IPS-18c (cell line): ENCODE data around the gene YES1.
A peak's percentile ranks its signal among the peaks of the same experiment; 100 is the strongest.
"Not testable (repeated sequence)": the region's sequence is repeated elsewhere in the genome, so short reads cannot be mapped to it uniquely, and the experiment has no call there.

Experiments used
- H3K4me3 ChIP-seq: 2 replicates; pipeline ENCODE4 v1.7.0; 2013; ENCODE audit warnings: low read depth, mild to moderate bottlenecking, low read length, moderate library complexity; ENCODE audit not compliant: insufficient read depth
- H3K9me3 ChIP-seq: one replicate; pipeline ENCODE4 v1.6.1; 2013; ENCODE audit warnings: mild to moderate bottlenecking, low read length, moderate library complexity; ENCODE audit not compliant: control insufficient read depth, insufficient read depth

The YES1 gene

GRCh38 chr18:766550-766860 lies 45.5 kb downstream of the YES1 start:
- H3K4me3 ChIP-seq: no peak overlapping the region
- H3K9me3 ChIP-seq: no peaks in the 10 kb centered on the region

GRCh38 chr18:765764-766549 lies 46.1 kb downstream of the YES1 start:
- Histone ChIP-seq H3K4me3 (no peak overlapping the region), H3K9me3 (no peaks in the 10 kb centered on the region)

- H3K4me3 ChIP-seq, H3K9me3 ChIP-seq: not testable (repeated sequence)
Observed at GRCh38 chr18:759864-760263, 52.2 kb downstream of the YES1 start.

GRCh38 chr18:755506-755905 lies 56.5 kb downstream of the YES1 start:
- no peaks in the 10 kb centered on the region for H3K9me3 ChIP-seq
- H3K4me3 ChIP-seq: no peak overlapping the region

- Histone ChIP-seq H3K4me3 (no peak overlapping the region), H3K9me3 (no peaks in the 10 kb centered on the region)
Observed at GRCh38 chr18:754656-755055, 57.4 kb downstream of the YES1 start.

GRCh38 chr18:750456-750855 lies 61.6 kb downstream of the YES1 start:
- Histone ChIP-seq H3K9me3 (no peaks in the 10 kb centered on the region), H3K4me3 (no peak overlapping the region)

- Histone ChIP-seq H3K4me3 (no peak overlapping the region), H3K9me3 (no peaks in the 10 kb centered on the region)
Observed at GRCh38 chr18:744832-745597, 67.0 kb downstream of the YES1 start.

- Histone ChIP-seq H3K9me3 (no peaks in the 10 kb centered on the region), H3K4me3 (no peak overlapping the region)
Observed at GRCh38 chr18:741931-742512, 70.0 kb downstream of the YES1 start.

GRCh38 chr18:732371-732770 lies 79.7 kb downstream of the YES1 start:
- no peak overlapping the region for H3K4me3 ChIP-seq
- H3K9me3 ChIP-seq: no peaks in the 10 kb centered on the region

- Histone ChIP-seq H3K9me3 (no peaks in the 10 kb centered on the region), H3K4me3 (no peak overlapping the region)
Observed at GRCh38 chr18:731185-731584, 80.9 kb downstream of the YES1 start.

GRCh38 chr18:730692-731091 lies 81.3 kb downstream of the YES1 start:
- Histone ChIP-seq H3K4me3 (no peak overlapping the region), H3K9me3 (no peaks in the 10 kb centered on the region)

GRCh38 chr18:730120-730519 lies 81.9 kb downstream of the YES1 start:
- H3K9me3 ChIP-seq, H3K4me3 ChIP-seq: not testable (repeated sequence)

GRCh38 chr18:725646-726045 lies 86.4 kb downstream of the YES1 start:
- H3K4me3 ChIP-seq: no peak overlapping the region
- H3K9me3 ChIP-seq: no peaks in the 10 kb centered on the region

- no peaks in the 10 kb centered on the region for H3K9me3 ChIP-seq
- no peak overlapping the region for H3K4me3 ChIP-seq
Observed at GRCh38 chr18:723541-724080, 88.4 kb downstream of the YES1 start.

- peaks cover 4% of the 10 kb centered on the region for H3K9me3 ChIP-seq
Observed at GRCh38 chr18:717003-717402, 95.0 kb downstream of the YES1 start.

GRCh38 chr18:715626-716025 lies 96.4 kb downstream of the YES1 start:
- no peak overlapping the region for H3K4me3 ChIP-seq

More at GRCh38 chr18:717003-717402, 95.0 kb downstream of the YES1 start:
- H3K4me3 ChIP-seq: no peak overlapping the region

GRCh38 chr18:713135-713490 lies 98.9 kb downstream of the YES1 start:
- Histone ChIP-seq H3K9me3 (peaks cover 4% of the 10 kb centered on the region), H3K4me3 (peak overlapping the region; percentile 54)

More at GRCh38 chr18:715626-716025, 96.4 kb downstream of the YES1 start:
- H3K9me3 ChIP-seq: peaks cover 4% of the 10 kb centered on the region
